MM.1S (cell line): ENCODE measurements around the gene COL2A1.

Experiments used
- DNase-seq: peaks from one replicate; pipeline ENCODE4 v3.0.0-alpha.2; 2015
- H2AFZ ChIP-seq: fragments of 300-600 bp; sonication (generic); 2 replicates; pipeline ENCODE4 v1.6.0; 2016; ENCODE audit warnings: antibody characterized with exemption, low read length
- H3F3A ChIP-seq: fragments of 300-600 bp; sonication (generic); 2 replicates; pipeline ENCODE4 v1.6.1; 2016; ENCODE audit warnings: mild to moderate bottlenecking, antibody characterized with exemption, low read length, moderate library complexity, mixed read lengths; ENCODE audit not compliant: insufficient read depth
- H3K27ac ChIP-seq: fragments of 300-600 bp; sonication (generic); 2 replicates; pipeline ENCODE4 v1.5.1; 2016; ENCODE audit warnings: mild to moderate bottlenecking, low read length
- H3K27me3 ChIP-seq: fragments of 300-600 bp; sonication (generic); replicated peaks from 2 replicates; pipeline ENCODE4 v1.6.0; 2016; ENCODE audit warnings: low read length; ENCODE audit not compliant: insufficient read depth
- H3K36me3 ChIP-seq: fragments of 300-600 bp; sonication (generic); replicated peaks from 2 replicates; pipeline ENCODE4 v1.6.1; 2016; ENCODE audit warnings: mild to moderate bottlenecking, low read length, mixed read lengths; ENCODE audit not compliant: insufficient read depth
- H3K4me1 ChIP-seq: fragments of 300-600 bp; sonication (generic); 2 replicates; pipeline ENCODE4 v1.6.1; 2016; ENCODE audit warnings: low read length, mixed read lengths
- H3K4me2 ChIP-seq: fragments of 300-600 bp; sonication (generic); 2 replicates; pipeline ENCODE4 v1.6.0; 2016; ENCODE audit warnings: low read depth, low read length
- H3K4me3 ChIP-seq: fragments of 300-600 bp; sonication (generic); 2 replicates; pipeline ENCODE4 v1.5.1; 2016; ENCODE audit warnings: low read length, mixed read lengths
- H3K79me2 ChIP-seq: fragments of 300-600 bp; sonication (generic); 2 replicates; pipeline ENCODE4 v1.6.1; 2016; ENCODE audit warnings: mixed run types, low read length, mixed read lengths
- H3K9ac ChIP-seq: fragments of 300-600 bp; sonication (generic); 2 replicates; pipeline ENCODE4 v1.6.1; 2016; ENCODE audit warnings: low read length, mixed read lengths
- H3K9me2 ChIP-seq: fragments of 300-600 bp; sonication (generic); replicated peaks from 2 replicates; pipeline ENCODE4 v1.6.1; 2016; ENCODE audit warnings: mild to moderate bottlenecking, low read length, mixed read lengths; ENCODE audit not compliant: insufficient read depth
- H3K9me3 ChIP-seq: fragments of 300-600 bp; sonication (generic); replicated peaks from 2 replicates; pipeline ENCODE4 v1.6.1; 2016; ENCODE audit warnings: mild to moderate bottlenecking, low read length, mixed read lengths; ENCODE audit not compliant: insufficient read depth
- H4K20me1 ChIP-seq: fragments of 300-600 bp; sonication (generic); 2 replicates; pipeline ENCODE4 v1.6.1; 2016; ENCODE audit warnings: mild to moderate bottlenecking, low read length, moderate library complexity, mixed read lengths; ENCODE audit not compliant: insufficient read depth
- CTCF ChIP-seq: fragments of 300-600 bp; sonication (generic); IDR thresholded peaks from 2 replicates; pipeline ENCODE4 v1.5.1; 2016; ENCODE audit warnings: antibody characterized with exemption, low read length, mixed read lengths
- EZH2 ChIP-seq: fragments of 300-600 bp; sonication (generic); optimal IDR thresholded peaks from 2 replicates; pipeline ENCODE3; 2017; ENCODE audit warnings: low read depth, mild to moderate bottlenecking, antibody characterized with exemption, low read length, mixed read lengths
- EZH2phosphoT487 ChIP-seq: fragments of 300-600 bp; sonication (generic); IDR thresholded peaks from 2 replicates; pipeline ENCODE4 v1.6.1; 2018; ENCODE audit warnings: antibody characterized with exemption, low read length

The COL2A1 gene

GRCh38 chr12:47975816-47976215 lies 28.5 kb downstream of the COL2A1 start:
- Histone ChIP-seq H3K27me3 (no peaks in the 10 kb centered on the region), H2AFZ (no peak overlapping the region), H4K20me1 (no peaks in the 10 kb centered on the region), H3F3A (no peaks in the 10 kb centered on the region), H3K27ac (no peak overlapping the region), H3K4me1 (no peaks in the 10 kb centered on the region), H3K36me3 (no peaks in the 10 kb centered on the region), H3K9me2 (no peaks in the 10 kb centered on the region), H3K9me3 (no peaks in the 10 kb centered on the region), H3K4me3 (no peak overlapping the region), H3K4me2 (no peak overlapping the region), H3K9ac (no peak overlapping the region), H3K79me2 (no peaks in the 10 kb centered on the region)
- no peak for DNase-seq
- TF ChIP-seq CTCF (no peak), EZH2 (no peak), EZH2phosphoT487 (no peak)

GRCh38 chr12:47975036-47975620 lies 29.1 kb downstream of the COL2A1 start:
- no peaks in the 10 kb centered on the region for H3K27me3 ChIP-seq

GRCh38 chr12:47973870-47974269 lies 30.4 kb downstream of the COL2A1 start:
- H3K4me3 ChIP-seq = no peak overlapping the region
- H3K4me2 ChIP-seq = no peak overlapping the region
- no peaks in the 10 kb centered on the region for H3K9me2 ChIP-seq
- H4K20me1 ChIP-seq = no peaks in the 10 kb centered on the region
- H3K27me3 ChIP-seq = no peaks in the 10 kb centered on the region
- no peaks in the 10 kb centered on the region for H3K36me3 ChIP-seq
- H3K79me2 ChIP-seq = no peaks in the 10 kb centered on the region
- H3K9ac ChIP-seq = no peak overlapping the region
- DNase-seq = no peak
- no peak overlapping the region for H3K27ac ChIP-seq
- TF ChIP-seq CTCF = no peak
- TF ChIP-seq EZH2 = no peak
- H3F3A ChIP-seq = no peaks in the 10 kb centered on the region
- H3K9me3 ChIP-seq = no peaks in the 10 kb centered on the region
- H2AFZ ChIP-seq = no peak overlapping the region
- no peaks in the 10 kb centered on the region for H3K4me1 ChIP-seq

More at GRCh38 chr12:47975036-47975620, 29.1 kb downstream of the COL2A1 start:
- H3K4me3 ChIP-seq = no peak overlapping the region
- no peaks in the 10 kb centered on the region for H3K79me2 ChIP-seq
- no peaks in the 10 kb centered on the region for H3K9me3 ChIP-seq
- H4K20me1 ChIP-seq = no peaks in the 10 kb centered on the region
- no peak overlapping the region for H3K4me2 ChIP-seq
- H2AFZ ChIP-seq = no peak overlapping the region
- H3K4me1 ChIP-seq = no peaks in the 10 kb centered on the region
- DNase-seq = no peak
- H3F3A ChIP-seq = no peaks in the 10 kb centered on the region
- no peak overlapping the region for H3K9ac ChIP-seq
- no peaks in the 10 kb centered on the region for H3K9me2 ChIP-seq
- TF ChIP-seq CTCF (no peak), EZH2 (no peak), EZH2phosphoT487 (no peak)
- H3K36me3 ChIP-seq = no peaks in the 10 kb centered on the region
- H3K27ac ChIP-seq = no peak overlapping the region
